HepG2 (cell line): Measurements from ENCODE around the gene GRB2. TPM values are rescaled to one million over a fixed set of nuclear protein-coding genes. Genes with fewer than 3 reads are reported as not detected.

ENCODE experiments used
- ATAC-seq: fragments of 200-7000 bp; cut with Tn5 transposase; 3 replicates; pipeline ENCODE4 v1.9.1; 2020; ENCODE audit warnings: mild to moderate bottlenecking, moderate library complexity
- BruUV-seq: library from RNA; stranded (reverse); fragments of 400-500 nt; replicated peaks from 2 replicates; lab custom pipeline; 2021; lab: Mats Ljungman, UMichigan
- CTCF ChIA-PET: fragments of 300-600 bp; formaldehyde crosslinking; extraction: SDS; loops from one replicate; lab custom pipeline; 2021; ENCODE audit warnings: low total read pairs, inconsistent platforms, low intra/inter-chr PET ratio; lab: Yijun Ruan, JAX
- POLR2A ChIA-PET: fragments of 350-600 bp; sonication (Branson Sonifier 250); formaldehyde crosslinking; loops from one replicate; lab custom pipeline; 2020; ENCODE audit warnings: antibody characterized with exemption, inconsistent platforms; lab: Yijun Ruan, JAX
- DNase-seq: peaks from one replicate; pipeline ENCODE4 v3.0.0-alpha.2; 2015; ENCODE audit warnings: low spot score
- FAIRE-seq: peaks from 3 replicates; lab custom pipeline; 2011; peaks lifted over from hg19 to GRCh38; lab: Jason Lieb, UNC
- H2AFZ ChIP-seq: one replicate; pipeline ENCODE4 v1.6.1; 2011; ENCODE audit warnings: low read length, inconsistent platforms
- H3K27ac ChIP-seq: fragments of 300-600 bp; 3 replicates; pipeline ENCODE4 v1.8.0; 2011; ENCODE audit warnings: mixed run types, mild to moderate bottlenecking, mixed read lengths, low read length, inconsistent platforms; ENCODE audit not compliant: insufficient read depth; ENCODE audit errors: extremely low read length
- H3K27me3 ChIP-seq, 2 experiments: fragments of 200-600 bp in 1 of 2; 2 replicates in 1 of 2; 3 replicates in 1 of 2; pipeline versions ENCODE4 v1.6.0 to v1.8.0; 2011; ENCODE audit warnings: low read length in 2 of 2, mild to moderate bottlenecking in 2 of 2, moderate library complexity in 2 of 2, inconsistent platforms in 1 of 2; ENCODE audit not compliant: insufficient read depth in 2 of 2, control insufficient read depth in 1 of 2
- H3K36me3 ChIP-seq, 2 experiments: fragments of 200-600 bp in 1 of 2; replicated peaks in 1 of 2; 2 replicates in 1 of 2; 3 replicates in 1 of 2; pipeline versions ENCODE4 v1.5.1 to v1.8.0; 2011; ENCODE audit warnings: low read length in 2 of 2, inconsistent platforms in 1 of 2; ENCODE audit not compliant: insufficient read depth in 2 of 2, control insufficient read depth in 1 of 2
- H3K4me1 ChIP-seq: 2 replicates; pipeline ENCODE4 v1.5.1; 2012; ENCODE audit warnings: low read length, inconsistent platforms; ENCODE audit not compliant: insufficient read depth
- H3K4me2 ChIP-seq: 2 replicates; pipeline ENCODE4 v1.6.0; 2011; ENCODE audit warnings: low read depth, low read length, inconsistent platforms
- H3K4me3 ChIP-seq, 3 experiments: fragments of 200-600 bp in 1 of 3; sonication (generic), shearing (Covaris generic) in 1 of 3; replicated peaks in 1 of 3; 2 replicates each; pipeline ENCODE4 v1.5.1; 2011 to 2016; ENCODE audit warnings: low read length in 3 of 3, inconsistent platforms in 2 of 3, low read depth in 2 of 3, mild to moderate bottlenecking in 2 of 3, control low read depth in 1 of 3, mixed read lengths in 1 of 3; ENCODE audit not compliant: insufficient read depth in 1 of 3
- H3K79me2 ChIP-seq: one replicate; pipeline ENCODE4 v1.6.1; 2011; ENCODE audit warnings: low read length, inconsistent platforms; ENCODE audit not compliant: insufficient read depth
- H3K9ac ChIP-seq: 2 replicates; pipeline ENCODE4 v1.6.0; 2011; ENCODE audit warnings: mild to moderate bottlenecking, low read depth, low read length, inconsistent platforms; ENCODE audit not compliant: insufficient read depth
- H3K9me3 ChIP-seq: 2 replicates; pipeline ENCODE4 v1.5.1; 2012; ENCODE audit warnings: mild to moderate bottlenecking, low read length
- H4K20me1 ChIP-seq: 2 replicates; pipeline ENCODE4 v1.6.0; 2011; ENCODE audit warnings: inconsistent platforms, mild to moderate bottlenecking, low read length, moderate library complexity; ENCODE audit not compliant: insufficient read depth
- HCFC1 ChIP-seq: fragments of 150-350 bp; IDR thresholded peaks from 2 replicates; pipeline ENCODE4 v1.6.1; 2014; ENCODE audit warnings: low read depth, low read length
- RBM22 ChIP-seq: fragments of 200-400 bp; formaldehyde crosslinking; optimal IDR thresholded peaks from 2 replicates; pipeline ENCODE3; 2017; ENCODE audit warnings: mild to moderate bottlenecking, low read length, moderate library complexity
- RFX1 ChIP-seq: fragments of 450-650 bp; IDR thresholded peaks from 2 replicates; pipeline ENCODE4 v1.6.1; 2017
- TCF7 ChIP-seq: sonication (generic); IDR thresholded peaks from 2 replicates; pipeline ENCODE4 v1.6.1; 2016; ENCODE audit warnings: antibody characterized with exemption, low read depth
- TGIF2 ChIP-seq: IDR thresholded peaks from 2 replicates; pipeline ENCODE4 v1.6.1; 2016; ENCODE audit warnings: control low read depth, missing compliant biosample characterization
- USF2 ChIP-seq, 2 experiments: sonication (generic) in 1 of 2; formaldehyde crosslinking in 1 of 2; IDR thresholded peaks; 2 replicates each; pipeline versions ENCODE4 v1.5.1 to v1.6.1; 2011 to 2020; ENCODE audit warnings: borderline replicate concordance in 1 of 2, low read depth in 1 of 2, low read length in 1 of 2, mild to moderate bottlenecking in 1 of 2, missing genetic modification reagents in 1 of 2, moderate library complexity in 1 of 2
- ZBTB38 ChIP-seq: sonication (generic); formaldehyde crosslinking; IDR thresholded peaks from 2 replicates; pipeline ENCODE4 v1.5.1; 2020; ENCODE audit warnings: mild to moderate bottlenecking, missing genetic modification reagents
- ZFY ChIP-seq: sonication (generic); formaldehyde crosslinking; IDR thresholded peaks from 2 replicates; pipeline ENCODE4 v1.4.0; 2020; ENCODE audit warnings: missing genetic modification reagents
- ZNF280D ChIP-seq: sonication (generic); formaldehyde crosslinking; IDR thresholded peaks from 2 replicates; pipeline ENCODE4 v1.5.1; 2020; ENCODE audit warnings: mild to moderate bottlenecking, missing genetic modification reagents
- ZNF281 ChIP-seq: sonication (generic); formaldehyde crosslinking; IDR thresholded peaks from 2 replicates; pipeline ENCODE4 v1.4.0; 2020; ENCODE audit warnings: missing genetic modification reagents, borderline replicate concordance
- ZNF556 ChIP-seq: sonication (generic); formaldehyde crosslinking; IDR thresholded peaks from 2 replicates; pipeline ENCODE4 v1.4.0; 2020; ENCODE audit warnings: mild to moderate bottlenecking, missing genetic modification reagents, borderline replicate concordance
- ZNF562 ChIP-seq: sonication (generic); formaldehyde crosslinking; IDR thresholded peaks from 2 replicates; pipeline ENCODE4 v1.8.0; 2022; ENCODE audit warnings: missing genetic modification reagents, borderline replicate concordance
- ZNF768 ChIP-seq: sonication (generic); formaldehyde crosslinking; IDR thresholded peaks from 2 replicates; pipeline ENCODE4 v1.4.0; 2020; ENCODE audit warnings: missing genetic modification reagents
- ZNF782 ChIP-seq: sonication (generic); formaldehyde crosslinking; IDR thresholded peaks from 2 replicates; pipeline ENCODE4 v1.4.0; 2020; ENCODE audit warnings: missing genetic modification reagents, mild to moderate bottlenecking, borderline replicate concordance
- WGBS: methylation state at CpG from one replicate; pipeline ENCODE4 v1.1.6; 2017; ENCODE audit warnings: low lambda C conversion rate; 5-methylcytosine and 5-hydroxymethylcytosine counted together
- in situ Hi-C: cut with HindIII; loops from 2 replicates; pipeline ENCODE4 v1.10.0; 2017; ENCODE audit warnings: low pct_unique_long_range_greater_than_20kb; ENCODE audit not compliant: extremely low pct_ligation_motif_present
- intact Hi-C: fragments of 100-400 bp; cut with micrococcal nuclease; formaldehyde crosslinking; loops from one replicate; pipeline ENCODE4 v1.10.0; 2022; ENCODE audit not compliant: unreplicated experiment
- polyA plus RNA-seq, 8 experiments: library from polyadenylated mRNA; depleted of rRNA in 3 of 8; stranded (reverse) in 7 of 8; unstranded in 1 of 8; fragments of >200 nt; fragmentation: Illumina TruSeq in 4 of 8; extraction: Trizol in 4 of 8; gene quantifications; 2 replicates each; pipeline versions ENCODE4 v1.2.1 to v1.2.3, GENCODE V29; 2011 to 2016; ENCODE audit warnings: low read depth in 4 of 8, missing spikeins in 1 of 8, mixed read lengths in 1 of 8; ENCODE audit not compliant: insufficient read depth in 1 of 8
- total RNA-seq, 5 experiments: library from RNA; depleted of rRNA; stranded (reverse); fragments of >200 nt; fragmentation: Illumina TruSeq; extraction: Trizol; gene quantifications; 2 replicates each; pipeline ENCODE4 v1.2.3, GENCODE V29; 2016; ENCODE audit warnings: low read depth in 1 of 5

GRB2 gene
- total and polyA plus RNA-seq, 2 of the 13 experiments (the other 11 are each of a cell fraction or from before 2014, with no cell fraction given): 84.6 to 92.3 TPM

- ATAC-seq (peak; percentile 14; the same call in 1 of the 3 replicates), FAIRE-seq (no peak), DNase-seq (no peak)
- H3K27me3 ChIP-seq: no peaks in the 10 kb centered on the region
- H3K36me3 ChIP-seq: peaks cover 0 to 5% of the 10 kb centered on the region in 2 experiments; a peak in 1 of 5 replicates
- no peaks in the 10 kb centered on the region for H3K9me3 ChIP-seq
- intact Hi-C loops (no loop called here), in situ Hi-C loops (no loop called here)
- no peak overlapping the region for H3K4me2 ChIP-seq
- H4K20me1 ChIP-seq: peaks cover 28% of the 10 kb centered on the region
- H2AFZ ChIP-seq: no peak overlapping the region
- BruUV-seq: no TSS peak
- ChIA-PET POLR2A (interaction anchor here (1.0 kb wide), 2 partner anchors 42 to 53 kb away, joined by 3 to 5 read pairs; partner anchors contain the start of gene GRB2), CTCF (no interaction called here)
- H3K4me3 ChIP-seq: no peak overlapping the region
- H3K4me1 ChIP-seq: peaks cover 74% of the 10 kb centered on the region
- H3K27ac ChIP-seq: no peak overlapping the region
- WGBS: 78% methylated on average over 7 of the region's 7 CpGs
- H3K79me2 ChIP-seq: peaks cover 84% of the 10 kb centered on the region
- no peak overlapping the region for H3K9ac ChIP-seq
- peak; percentile 40; the same call in 1 of the 2 replicates for TF ChIP-seq ZNF281
- TF ChIP-seq ZNF768: peak; percentile 25; the same call in 1 of the 2 replicates
- TF ChIP-seq HCFC1: no peak
- TF ChIP-seq ZNF782 (CRISPR knock-in tag): no peak
- TF ChIP-seq RFX1: no peak
- TF ChIP-seq ZNF280D: no peak
- TF ChIP-seq TGIF2: no peak
- TF ChIP-seq TCF7: no peak
- no peak for TF ChIP-seq ZNF562 (CRISPR knock-in tag)
- TF ChIP-seq ZFY (CRISPR knock-in tag): no peak
- no peak for TF ChIP-seq ZNF556 (CRISPR knock-in tag)
- no peak for TF ChIP-seq USF2 (IDR thresholded peaks at IDR 0.05; ENCODE audit: low read depth, low read length)
- no peak for TF ChIP-seq USF2 (CRISPR knock-in tag; IDR thresholded peaks at IDR 0.05; ENCODE audit: borderline replicate concordance)
- peak; percentile 51; the same call in 1 of the 2 replicates for TF ChIP-seq ZBTB38 (CRISPR knock-in tag)
- TF ChIP-seq RBM22: peak; percentile 74
Measured at GRCh38 chr17:75352079-75352569, 53.4 kb downstream of the GRB2 start.
